Left ventricle myocardium superior (tissue), 1 donor: ENCODE data around the gene TMEM92. TPM values are rescaled to one million over a fixed set of nuclear protein-coding genes. Genes with fewer than 3 reads are reported as not detected.
"Not testable (repeated sequence)": the region's sequence is repeated elsewhere in the genome, so short reads cannot be mapped to it uniquely, and the experiment has no call there.

ENCODE experiments used
- ATAC-seq: fragments of 200-7000 bp; cut with Tn5 transposase; one replicate; pipeline ENCODE4 v1.9.1; 2020; ENCODE audit warnings: mild to moderate bottlenecking, moderate library complexity
- DNase-seq: peaks from one replicate; pipeline ENCODE4 v3.0.0-alpha.2; 2020
- intact Hi-C: fragments of 100-400 bp; cut with micrococcal nuclease; formaldehyde crosslinking; loops from one replicate; pipeline ENCODE4 v1.11.0; 2022
- total RNA-seq: library from RNA; stranded (reverse); fragmentation: NEBNext Ultra II Directional; extraction: Animal tissue kit (Norgen Biotek cat#: 25700); gene quantifications from one replicate; pipeline ENCODE4 v1.2.1, GENCODE V29; 2021
- donor health status: DM: no; HTN: yes; CAD: no; lungs with severe emphysema.

Gene TMEM92
- total RNA-seq, 1 donor from 2014 or later, result not detected

DNA sequence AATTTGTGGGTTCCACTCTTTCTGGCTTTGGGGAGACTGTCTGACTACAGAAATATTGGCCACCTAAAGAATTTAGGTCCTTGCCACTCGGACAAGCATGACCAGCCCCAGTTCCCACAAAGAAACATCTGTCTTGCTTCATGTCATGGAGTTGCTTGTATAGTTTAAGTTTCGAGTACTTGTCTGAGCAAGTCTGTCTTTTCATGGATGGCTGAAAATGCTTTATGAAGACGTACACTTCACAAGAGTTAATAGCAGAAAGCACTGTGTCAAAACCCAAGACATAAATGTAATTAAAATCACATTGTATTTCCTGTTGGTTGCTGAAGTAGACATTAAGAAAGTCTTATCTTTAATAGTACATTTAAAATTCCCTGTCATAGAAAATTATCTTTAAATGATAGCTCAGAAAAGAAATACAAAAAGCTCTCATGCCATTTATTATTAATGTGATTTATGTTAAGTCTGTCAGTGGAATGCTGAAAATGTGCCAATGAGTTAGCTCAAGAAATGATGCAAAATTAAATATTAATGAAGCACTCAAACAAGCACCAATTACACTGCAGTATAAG lies 41.8 kb downstream of the TMEM92 start:
- intact Hi-C loops, result no loop called here
- ATAC-seq (no peak), DNase-seq (no peak)

DNA sequence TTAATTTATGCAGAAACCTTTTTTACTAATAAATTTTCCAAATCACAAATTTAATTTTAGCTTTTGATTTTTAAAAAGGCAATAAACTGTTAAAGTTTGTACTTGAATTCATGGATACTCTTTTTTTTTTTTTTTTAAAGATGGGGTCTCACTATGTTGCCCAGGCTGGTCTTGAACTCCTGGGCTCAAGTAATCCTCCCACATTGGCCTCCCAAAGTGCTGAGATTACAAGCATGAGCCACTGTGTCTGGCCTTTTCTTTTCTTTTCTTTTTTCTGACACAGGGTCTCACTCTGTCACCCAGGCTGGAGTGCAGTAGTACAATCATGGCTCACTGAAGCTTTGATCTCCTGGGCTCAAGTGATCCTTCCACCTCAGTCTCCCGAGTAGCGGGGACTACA lies 42.4 kb downstream of the TMEM92 start:
- DNase-seq, intact Hi-C loops, ATAC-seq: not testable (repeated sequence)

DNA sequence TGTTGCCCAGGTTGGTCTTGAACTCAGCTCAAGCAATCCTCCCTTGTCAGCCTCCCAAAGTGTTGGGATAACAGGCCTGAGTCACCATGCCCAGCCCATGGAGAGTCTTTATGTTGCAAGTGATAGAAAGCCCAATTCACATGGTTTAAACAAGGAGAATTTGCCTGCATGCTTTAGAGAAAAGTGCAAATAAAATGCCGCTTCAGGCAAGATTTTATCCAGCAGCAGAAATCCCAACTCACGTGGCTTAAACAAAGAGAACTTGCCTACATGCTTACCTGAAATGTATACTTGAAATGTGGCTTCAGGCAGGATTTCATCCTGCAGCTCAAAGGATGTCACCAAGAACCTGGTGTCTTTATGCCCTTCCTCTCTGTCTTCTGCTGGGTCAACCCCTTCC lies 42.9 kb downstream of the TMEM92 start:
- ATAC-seq (no peak), DNase-seq (no peak)
- intact Hi-C loops, result no loop called here

DNA sequence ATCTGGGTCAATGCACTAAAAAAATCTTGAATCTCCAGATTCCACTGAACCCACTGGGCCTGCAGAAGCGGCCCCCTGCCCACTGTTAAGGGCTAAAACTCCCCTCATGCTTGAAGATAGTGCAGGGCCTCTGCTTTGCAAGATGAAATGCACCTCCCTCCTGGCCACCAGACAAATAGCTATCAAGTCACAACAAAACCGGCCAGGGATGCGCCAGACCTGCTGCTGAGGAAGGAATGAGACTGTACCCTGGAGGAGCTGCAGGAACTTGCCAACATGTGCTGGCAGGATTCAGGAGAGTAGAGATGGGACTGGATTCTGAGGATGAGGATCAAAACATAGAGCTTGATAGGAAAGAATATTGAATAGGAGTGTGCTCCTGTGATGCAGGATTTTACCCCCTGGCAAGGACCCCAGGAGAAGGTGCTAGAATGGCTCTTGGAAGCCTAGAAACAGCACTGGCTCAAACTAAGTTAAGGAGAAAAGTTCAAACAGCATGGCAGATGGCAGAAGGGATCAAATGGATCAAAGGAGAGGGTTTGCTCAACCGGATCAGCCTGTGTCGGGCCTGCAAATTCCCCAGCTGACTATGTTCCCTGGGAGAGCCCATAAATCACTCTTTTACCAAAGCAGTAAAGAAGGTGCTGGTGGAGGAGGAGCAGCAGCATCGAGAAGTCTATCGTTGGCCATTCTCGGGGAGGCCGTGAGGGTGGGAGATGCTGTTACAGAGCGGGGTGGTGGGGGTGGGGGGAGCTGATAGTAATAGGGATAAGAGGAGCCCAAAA lies 44.4 kb downstream of the TMEM92 start:
- DNase-seq (no peak), ATAC-seq (no peak)
- intact Hi-C loops, result no loop called here

DNA sequence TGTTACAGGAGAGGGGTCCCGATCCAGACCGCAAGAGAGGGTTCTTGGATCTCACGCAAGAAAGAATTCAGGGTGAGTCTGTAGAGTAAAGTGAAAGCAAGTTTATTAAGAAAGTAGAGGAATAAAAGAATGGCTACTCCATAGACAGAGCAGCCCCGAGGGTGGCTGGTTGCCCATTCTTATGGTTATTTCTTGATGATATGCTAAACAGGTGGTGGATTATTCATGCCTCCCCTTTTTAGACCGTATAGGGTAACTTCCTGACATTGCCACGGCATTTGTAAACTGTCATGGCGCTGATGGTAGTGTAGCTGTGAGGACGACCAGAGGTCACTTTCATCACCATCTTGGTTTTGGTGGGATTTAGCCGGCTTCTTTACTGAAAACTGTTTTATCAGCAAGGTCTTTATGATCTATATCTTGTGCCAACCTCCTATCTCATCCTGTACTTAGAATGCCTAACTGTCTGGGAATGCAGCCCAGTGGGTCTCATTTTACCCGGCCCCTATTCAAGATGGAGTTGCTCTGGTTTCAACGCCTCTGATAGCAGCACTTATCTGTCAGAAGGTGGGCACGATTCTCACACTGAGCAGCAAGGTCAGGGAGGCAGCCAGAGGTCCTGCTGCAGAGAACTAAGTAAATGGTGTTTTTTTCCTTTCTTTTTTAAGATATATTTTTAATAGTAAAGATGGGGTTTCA lies 45.2 kb downstream of the TMEM92 start:
- intact Hi-C loops, result no loop called here
- DNase-seq (no peak), ATAC-seq (no peak)

DNA sequence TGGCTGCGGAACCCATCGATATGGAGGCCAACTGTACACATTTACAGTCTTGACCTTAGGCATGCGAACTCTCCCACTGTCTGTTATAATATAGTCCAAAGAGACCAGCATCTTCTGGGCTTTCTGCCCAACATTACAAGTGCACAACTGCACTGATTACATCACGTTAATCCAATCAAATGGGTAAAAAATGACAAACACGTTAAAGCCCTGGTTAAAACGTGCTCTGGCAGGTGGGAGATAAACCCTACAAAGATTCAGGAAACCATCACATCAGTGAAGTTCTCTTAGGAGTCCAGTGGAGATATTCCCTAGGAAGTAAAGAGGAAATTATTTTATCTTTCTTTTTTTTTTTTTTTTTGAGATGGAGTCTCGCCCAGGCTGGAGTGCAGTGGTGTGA lies 48.0 kb downstream of the TMEM92 start:
- ATAC-seq (no peak), DNase-seq (no peak)
- intact Hi-C loops, result no loop called here

DNA sequence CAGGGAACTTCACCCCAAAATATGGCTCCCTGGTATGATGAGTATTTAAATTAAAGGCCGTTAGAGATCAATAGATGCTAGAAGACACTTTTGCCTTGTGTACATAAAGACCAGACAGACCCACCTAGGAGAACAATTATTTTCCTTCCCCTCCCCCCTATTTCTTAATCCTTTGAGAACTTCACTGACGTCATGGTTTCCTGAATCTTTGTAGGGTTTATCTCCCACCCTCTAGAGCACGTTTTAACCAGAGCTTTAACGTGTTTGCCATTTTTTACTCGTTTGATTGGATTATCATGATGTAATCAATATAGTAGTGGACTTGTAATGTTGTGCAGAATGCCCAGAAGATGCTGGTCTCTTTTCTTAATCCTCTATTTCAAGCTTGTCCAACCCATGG lies 48.8 kb downstream of the TMEM92 start:
- DNase-seq, result no peak
- no peak for ATAC-seq
- intact Hi-C loops, result no loop called here

DNA sequence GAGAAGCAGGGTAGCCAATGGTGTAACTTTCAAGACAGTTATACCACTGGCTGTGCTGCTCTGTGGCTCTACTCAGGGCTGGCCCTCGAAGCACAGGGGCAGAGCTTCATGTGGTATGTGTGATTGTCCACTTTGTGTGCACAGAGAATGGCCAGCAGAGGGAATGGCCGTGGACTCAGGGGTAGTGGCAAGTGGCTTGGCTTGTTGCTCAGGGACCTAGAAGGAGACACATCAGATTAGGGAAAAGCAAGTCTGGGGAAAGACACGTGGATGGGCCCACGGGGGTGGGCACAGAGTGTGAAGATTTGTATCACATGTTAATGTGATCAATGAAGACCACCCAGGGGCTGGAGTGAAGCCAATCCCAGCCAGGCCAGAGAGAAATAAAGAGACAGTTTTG lies 51.6 kb downstream of the TMEM92 start:
- ATAC-seq, result no peak
- DNase-seq, result no peak
- intact Hi-C loops, result no loop called here

DNA sequence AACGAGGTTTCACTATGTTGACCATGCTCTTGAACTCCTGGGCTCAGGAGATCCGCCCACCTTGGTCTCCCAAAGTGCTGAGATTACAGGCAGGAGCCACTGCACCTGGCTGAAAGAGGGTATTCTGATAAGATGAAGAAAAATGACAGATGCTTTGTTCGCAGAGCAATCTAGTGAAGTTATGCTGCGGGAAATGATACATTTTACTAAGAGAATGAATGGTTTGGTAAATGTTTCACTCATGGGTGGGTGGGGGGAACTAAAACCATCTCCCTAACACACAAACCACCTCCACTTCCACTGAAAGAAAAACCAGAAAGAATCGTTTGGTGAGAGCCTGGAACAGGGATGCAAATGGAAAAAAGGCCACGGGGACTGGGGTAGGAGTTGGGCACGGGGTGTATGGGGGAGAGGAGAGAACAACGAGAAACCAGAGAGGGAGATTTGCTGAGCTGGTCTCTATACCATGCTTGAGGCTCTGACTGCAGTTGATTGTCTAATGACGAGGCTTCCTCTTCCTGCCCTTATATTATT lies 52.6 kb downstream of the TMEM92 start:
- DNase-seq (no peak), ATAC-seq (no peak)
- intact Hi-C loops, result no loop called here

DNA sequence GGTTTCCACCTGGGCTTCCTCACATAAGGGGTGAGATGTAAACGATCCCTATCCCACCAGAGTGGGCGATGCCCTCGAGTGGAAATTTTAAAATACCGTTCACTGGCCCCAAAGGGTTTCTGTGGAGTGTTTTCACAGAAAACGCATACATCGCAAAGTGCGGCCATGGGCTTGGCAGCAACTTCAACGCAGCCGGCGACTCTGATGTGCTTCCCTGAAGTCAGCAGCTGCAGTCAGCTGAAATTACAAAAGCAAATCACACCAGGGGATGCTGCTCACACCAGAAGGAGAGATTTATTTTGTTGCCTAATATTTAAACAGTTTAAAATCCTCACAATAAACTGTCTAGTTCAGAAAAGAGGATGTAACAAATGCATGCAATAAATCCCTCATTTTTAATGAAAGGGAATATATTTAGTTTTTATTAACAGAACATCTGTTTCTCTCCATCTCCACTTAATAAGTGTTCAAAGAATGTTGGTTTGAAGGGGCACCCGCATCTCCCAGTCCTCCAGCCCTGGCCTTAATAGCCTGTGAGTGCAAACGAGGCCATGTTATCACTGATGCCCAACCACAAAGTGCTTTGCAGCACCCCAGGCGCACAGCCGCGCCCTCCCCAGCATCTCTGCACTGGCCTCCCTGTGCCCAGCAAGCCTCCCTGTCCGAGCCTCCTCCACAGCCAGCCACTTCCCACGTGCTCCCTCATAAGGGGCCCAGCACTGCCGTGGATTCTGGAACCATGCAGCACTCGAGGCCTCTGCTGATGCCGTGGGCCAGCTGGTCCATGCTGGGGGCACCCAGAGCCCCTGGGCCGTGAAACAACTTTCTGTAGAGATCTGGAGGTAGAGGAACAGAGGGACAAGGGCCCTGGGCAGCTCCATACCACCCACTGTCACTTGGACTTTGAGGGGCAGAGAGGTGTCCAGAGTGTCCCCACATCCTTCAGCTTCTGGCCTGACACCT lies 54.4 kb downstream of the TMEM92 start:
- ATAC-seq (no peak), DNase-seq (no peak)
- intact Hi-C loops, result no loop called here

DNA sequence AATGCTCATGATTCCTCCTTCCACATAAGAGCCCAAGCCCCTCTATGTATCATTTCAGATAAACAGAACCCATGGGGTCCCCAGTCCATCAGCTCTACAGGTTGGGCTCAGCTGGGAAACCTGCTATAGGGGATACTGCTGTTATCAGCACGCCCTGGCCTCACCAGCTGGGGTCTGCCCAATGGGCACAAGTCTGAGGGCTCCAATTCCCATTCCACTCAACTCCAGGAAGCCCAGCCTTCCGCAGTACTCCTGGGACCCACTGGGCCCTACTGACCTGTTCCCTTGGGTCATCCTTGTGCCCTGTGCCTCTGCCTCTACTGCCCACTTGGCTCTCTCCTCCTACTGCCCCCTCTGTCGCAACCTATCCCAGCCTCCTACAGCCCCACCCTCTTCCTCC lies 55.5 kb downstream of the TMEM92 start:
- DNase-seq, result no peak
- ATAC-seq, result no peak
- intact Hi-C loops, result no loop called here

DNA sequence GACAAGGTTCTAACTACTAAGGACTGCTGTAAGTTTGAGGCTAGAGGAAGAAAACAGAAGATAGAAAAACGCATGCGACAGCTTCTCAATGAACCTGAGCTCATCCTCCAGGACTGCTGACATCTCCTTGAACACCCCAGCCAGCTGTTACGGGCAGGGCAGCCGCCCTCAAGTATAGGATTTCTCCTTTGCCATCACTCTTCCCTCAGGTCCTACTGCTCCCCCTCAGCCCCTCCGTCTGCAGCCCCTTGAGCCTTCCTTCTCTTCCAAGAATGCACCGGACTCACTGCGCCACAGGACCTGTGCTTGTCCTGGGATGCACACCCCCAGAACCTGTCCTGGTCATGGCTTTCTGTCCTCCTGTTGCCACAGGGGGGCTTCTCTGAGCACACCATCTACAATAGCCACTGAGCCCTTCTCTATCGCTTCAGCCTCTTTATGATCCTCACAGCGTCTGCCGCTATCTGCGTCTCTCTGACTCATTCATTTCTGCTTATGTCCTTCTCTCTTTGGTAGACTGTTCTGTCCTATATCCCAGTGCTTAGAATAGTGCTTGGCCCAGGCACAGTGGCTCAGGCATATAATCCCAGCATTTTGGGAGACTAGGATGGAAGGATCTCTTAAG lies 56.0 kb downstream of the TMEM92 start:
- intact Hi-C loops, result no loop called here
- no peak for DNase-seq
- ATAC-seq, result no peak

Other genes with a start within 250 kb of the TMEM92 start
- 16.5 TPM for gene ITGA3, start 218.4 kb upstream of the TMEM92 start, total RNA-seq
- 277 TPM for gene PDK2, start 179.1 kb upstream of the TMEM92 start, total RNA-seq
- gene SAMD14, start 144.3 kb upstream of the TMEM92 start, total RNA-seq, result 1.2 TPM
- 37.6 TPM for gene PPP1R9B, start 123.8 kb upstream of the TMEM92 start, total RNA-seq
- 155 TPM for gene SGCA, start 108.5 kb upstream of the TMEM92 start, total RNA-seq
- gene COL1A1, start 72.8 kb upstream of the TMEM92 start, total RNA-seq, result 26.8 TPM
- gene XYLT2, start 71.7 kb downstream of the TMEM92 start, total RNA-seq, result 18.0 TPM
- gene MRPL27, start 98.7 kb downstream of the TMEM92 start, total RNA-seq, result 79.3 TPM
- 0.35 TPM for gene EME1, start 98.8 kb downstream of the TMEM92 start, total RNA-seq
- gene LRRC59, start 123.1 kb downstream of the TMEM92 start, total RNA-seq, result 22.8 TPM
- 22.5 TPM for gene ACSF2, start 151.8 kb downstream of the TMEM92 start, total RNA-seq
- 0.32 TPM for gene CHAD, start 194.4 kb downstream of the TMEM92 start, total RNA-seq
- gene RSAD1, start 204.4 kb downstream of the TMEM92 start, total RNA-seq, result 55.9 TPM
- 0.55 TPM for gene MYCBPAP, start 234.0 kb downstream of the TMEM92 start, total RNA-seq